ENCODE data around the gene FTL.

Gene FTL

GRCh38 chr19:48992581-48993174, 27.6 kb downstream of the FTL start:
- DNase-seq (ENCODE audit: low spot score) = peak; percentile 15

DNA sequence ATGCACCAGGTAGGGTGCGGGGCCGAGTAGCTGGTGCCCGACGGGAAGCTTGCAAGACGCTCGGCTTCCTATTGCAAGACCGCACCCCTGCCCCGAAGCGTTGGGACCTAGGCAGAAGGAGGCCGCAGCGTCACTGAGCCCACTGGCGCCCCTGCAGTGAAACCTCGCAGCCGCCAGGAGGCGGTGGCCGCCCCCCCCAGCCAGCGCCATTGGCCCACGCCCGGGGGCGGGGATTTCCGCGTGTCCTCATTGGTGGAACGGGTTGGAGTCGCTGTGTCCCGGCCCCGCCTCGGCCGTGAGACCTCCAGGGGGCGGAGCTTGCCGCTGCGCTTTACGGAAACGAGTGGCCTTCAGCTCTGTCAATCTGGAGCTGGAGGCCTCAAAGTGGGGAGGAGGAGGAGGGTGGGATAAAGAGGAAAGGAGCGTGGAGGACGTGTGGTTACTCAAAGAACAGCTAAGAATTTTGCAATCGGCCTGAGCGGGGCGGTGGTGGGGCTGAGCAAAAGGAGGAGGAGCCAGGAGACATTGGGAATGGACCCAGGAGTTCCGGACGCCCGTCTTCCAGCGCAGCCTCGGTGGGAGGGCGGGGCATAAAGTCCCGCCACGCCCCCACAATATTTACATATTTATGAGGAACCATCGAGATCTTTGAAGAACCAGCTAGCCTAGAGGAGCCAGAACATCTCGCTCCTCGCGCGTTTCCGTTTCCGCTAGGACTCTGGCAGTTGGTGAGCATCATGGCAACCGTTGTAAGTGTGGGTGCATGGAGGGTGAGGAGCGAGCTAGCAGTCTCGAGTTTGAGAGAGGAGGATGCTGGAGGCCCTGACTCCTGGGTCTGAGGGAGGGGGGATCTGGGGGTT, 28.3 kb downstream of the FTL start, which contains the start of the genes GYS1 and RUVBL2:
Gene GYS1 (minus strand): TSS at position 135 of the 860 bp plus-strand sequence. CDS start 197 bp downstream, outside the sequence.
Gene RUVBL2 (plus strand): TSS at position 713 of the 860 bp plus-strand sequence. CDS start 25 bp downstream, at position 738.
- DNase-seq (ENCODE audit: low spot score) = peak; percentile 100

GRCh38 chr19:48994035-48994386, 28.9 kb downstream of the FTL start:
- no peak for DNase-seq (ENCODE audit: low spot score)

DNA sequence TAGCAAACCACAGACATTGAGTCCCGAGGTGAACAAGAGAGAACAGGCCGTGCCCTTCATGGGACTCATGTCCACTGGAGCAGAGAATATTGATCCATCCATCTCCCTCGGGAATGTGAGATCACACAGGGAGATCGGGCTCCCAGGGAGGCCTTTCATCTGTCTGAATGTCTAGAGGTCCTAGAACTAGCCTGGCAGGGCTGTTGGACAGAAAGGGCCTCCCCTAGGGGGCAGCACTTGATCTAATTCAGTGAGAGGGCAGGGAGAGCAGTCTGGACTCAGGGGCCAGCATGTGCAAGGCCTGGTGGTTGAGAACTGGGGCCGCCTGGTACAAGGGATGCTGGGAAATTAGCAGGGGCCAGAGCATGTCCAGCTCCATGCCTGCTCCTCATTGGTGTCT, 32.9 kb downstream of the FTL start:
- DNase-seq (ENCODE audit: low spot score) = peak; percentile 64

DNA sequence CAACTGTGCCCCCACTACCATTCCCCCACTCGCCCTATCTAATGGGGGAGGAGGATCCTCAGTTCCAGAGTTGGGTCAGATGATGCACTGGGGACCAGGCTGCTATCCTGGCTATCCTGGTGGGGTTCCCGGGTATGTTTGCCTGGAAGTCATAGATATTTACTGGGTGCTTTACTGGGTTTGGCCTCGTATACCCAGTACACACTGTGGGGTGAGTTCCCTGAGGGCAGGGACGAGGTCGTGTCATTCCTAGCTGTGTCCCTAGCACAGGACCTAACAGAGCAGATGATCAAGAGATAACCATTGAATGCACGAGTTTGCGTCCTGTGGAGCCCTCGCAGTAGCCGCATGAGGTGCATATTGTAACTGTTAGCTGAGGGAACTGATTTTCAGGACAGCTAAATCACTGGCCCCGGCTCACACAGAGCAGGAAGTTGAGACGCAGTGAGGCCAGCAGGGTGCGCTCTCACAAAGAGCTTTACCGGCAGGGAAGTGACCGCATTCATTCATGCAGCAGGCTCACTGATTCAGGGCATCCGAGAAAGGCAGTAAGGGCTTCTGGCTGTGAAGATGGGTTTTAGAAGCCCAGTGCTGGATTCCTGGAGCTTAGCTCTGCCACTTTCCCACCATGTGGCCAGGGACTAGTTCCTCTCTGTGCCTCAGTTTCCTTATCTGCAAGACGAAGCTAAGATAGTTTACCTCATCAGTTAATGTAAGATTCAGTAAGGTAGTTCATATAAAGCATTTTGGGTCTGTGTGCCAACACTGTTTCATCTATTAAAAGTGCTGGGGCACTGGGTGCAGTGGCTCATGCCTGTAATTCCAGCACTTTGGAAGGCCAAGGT, 34.6 kb downstream of the FTL start:
- peak; percentile 58 for DNase-seq (ENCODE audit: low spot score)

DNA sequence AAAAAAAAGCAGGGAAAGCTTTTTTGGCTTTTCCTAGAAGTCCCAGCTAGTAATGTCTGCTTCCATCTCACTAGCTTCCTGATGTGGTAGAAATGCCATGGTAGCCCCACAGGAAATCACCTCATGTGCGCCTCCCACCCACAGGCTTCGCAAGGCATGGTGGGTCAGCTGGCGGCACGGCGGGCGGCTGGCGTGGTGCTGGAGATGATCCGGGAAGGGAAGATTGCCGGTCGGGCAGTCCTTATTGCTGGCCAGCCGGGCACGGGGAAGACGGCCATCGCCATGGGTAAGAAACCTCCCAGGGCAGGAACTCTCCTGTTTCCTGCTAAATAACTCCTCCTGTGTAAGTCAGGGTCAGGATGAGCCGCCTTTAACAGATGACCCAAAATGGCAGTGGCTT, 39.0 kb downstream of the FTL start:
- DNase-seq (ENCODE audit: low spot score) = no peak

- no peak for DNase-seq (ENCODE audit: low spot score)
Measured at GRCh38 chr19:49004964-49005614, 40.0 kb downstream of the FTL start.

GRCh38 chr19:49006905-49007304, 41.8 kb downstream of the FTL start:
- DNase-seq (ENCODE audit: low spot score) = no peak

- DNase-seq (ENCODE audit: low spot score) = no peak
Measured at GRCh38 chr19:49009828-49010227, 44.7 kb downstream of the FTL start.

- DNase-seq (ENCODE audit: low spot score) = no peak
Measured at GRCh38 chr19:49010453-49010852, 45.3 kb downstream of the FTL start.

DNA sequence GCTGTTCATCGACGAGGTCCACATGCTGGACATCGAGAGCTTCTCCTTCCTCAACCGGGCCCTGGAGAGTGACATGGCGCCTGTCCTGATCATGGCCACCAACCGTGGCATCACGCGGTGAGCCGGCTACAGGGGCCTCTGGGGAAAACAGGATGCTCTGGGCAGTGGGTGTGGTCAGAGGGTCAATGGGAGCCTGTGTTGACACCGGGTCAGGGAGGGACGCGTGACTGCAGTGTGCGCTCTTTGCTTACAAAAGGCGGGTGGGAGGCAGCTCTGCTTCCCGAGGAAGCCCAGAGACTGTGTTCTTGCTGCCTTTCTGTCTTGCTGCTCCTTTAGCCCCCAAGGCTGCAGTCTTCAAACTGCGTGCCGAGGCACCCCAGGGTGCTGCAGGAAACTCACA, 46.1 kb downstream of the FTL start:
- no peak for DNase-seq (ENCODE audit: low spot score)

DNA sequence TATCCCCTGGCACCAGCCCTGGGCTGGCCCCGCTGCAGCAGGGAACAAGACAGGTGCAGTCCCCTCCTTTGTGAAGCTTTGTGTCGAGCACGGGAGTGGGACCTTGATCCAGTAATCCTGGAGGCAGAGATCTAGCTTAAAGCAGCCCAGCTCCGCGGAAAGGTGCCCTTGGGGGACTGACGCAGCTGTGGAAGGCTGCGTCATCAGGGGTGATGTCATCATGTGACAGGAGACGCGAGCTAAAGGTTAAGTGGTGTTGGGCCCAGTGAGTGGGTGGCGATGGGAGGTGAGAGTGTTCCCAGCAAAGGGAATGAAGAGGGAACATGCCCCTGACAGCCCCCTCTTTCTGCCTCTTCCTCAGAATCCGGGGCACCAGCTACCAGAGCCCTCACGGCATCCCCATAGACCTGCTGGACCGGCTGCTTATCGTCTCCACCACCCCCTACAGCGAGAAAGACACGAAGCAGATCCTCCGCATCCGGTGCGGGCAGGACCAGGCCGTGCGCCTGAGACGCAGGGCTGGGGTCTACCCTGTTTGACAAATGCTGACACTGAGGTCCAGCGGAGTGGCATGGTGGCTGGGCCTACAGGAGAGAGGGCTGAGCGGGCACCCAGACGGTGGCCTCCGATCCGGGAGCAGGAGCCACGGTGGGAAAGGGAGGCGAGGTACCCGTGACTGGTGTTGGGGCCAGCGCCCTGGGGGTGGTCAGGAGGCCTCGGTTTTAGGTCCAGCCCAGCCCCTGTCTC, 49.2 kb downstream of the FTL start:
- DNase-seq (ENCODE audit: low spot score) = no peak

GRCh38 chr19:49014870-49015255, 49.8 kb downstream of the FTL start:
- no peak for DNase-seq (ENCODE audit: low spot score)

- DNase-seq (ENCODE audit: low spot score) = no peak
Measured at GRCh38 chr19:49016067-49016839, 51.1 kb downstream of the FTL start.

Measured in hematopoietic multipotent progenitor cell treated with erythropoietin and hydrocortisone succinate and interleukin-3 and kit ligand, for 15 days (in vitro differentiated cells).